D721Med (cell line): ENCODE results near the gene ABLIM1.

ENCODE experiments used
- DNase-seq: peaks from one replicate; pipeline ENCODE4 v3.0.0; 2011; ENCODE audit warnings: low spot score; ENCODE audit not compliant: insufficient read length
- FAIRE-seq: peaks from 2 replicates; lab custom pipeline; 2011; peaks lifted over from hg19 to GRCh38; lab: Jason Lieb, UNC
- TF ChIP-seq, protein P1 (sequence below): IDR thresholded peaks from 2 replicates; pipeline ENCODE4 v1.5.1; 2012; ENCODE audit warnings: mild to moderate bottlenecking, control low read depth; ENCODE audit not compliant: insufficient read depth; ENCODE audit errors: missing control alignments

Gene ABLIM1

DNA sequence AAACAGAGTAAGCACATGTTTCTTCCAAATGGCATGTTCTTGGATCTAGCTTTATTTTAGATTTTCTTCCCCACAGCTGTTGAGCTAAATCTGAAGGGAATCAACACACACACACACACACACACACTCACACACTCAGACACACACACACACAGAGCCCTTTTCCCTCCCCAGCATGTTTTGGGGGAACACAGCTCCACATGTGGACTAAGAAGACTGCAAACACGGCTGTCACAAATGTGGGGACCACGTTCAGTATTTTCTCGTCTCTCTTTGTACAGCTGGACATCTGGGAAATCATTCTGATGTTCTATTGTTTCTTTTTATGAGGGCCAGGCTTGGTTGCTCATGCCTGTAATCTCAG is 116.3 kb downstream of the ABLIM1 start:
- DNase-seq (no peak), FAIRE-seq (no peak)
- TF ChIP-seq, protein P1, sequence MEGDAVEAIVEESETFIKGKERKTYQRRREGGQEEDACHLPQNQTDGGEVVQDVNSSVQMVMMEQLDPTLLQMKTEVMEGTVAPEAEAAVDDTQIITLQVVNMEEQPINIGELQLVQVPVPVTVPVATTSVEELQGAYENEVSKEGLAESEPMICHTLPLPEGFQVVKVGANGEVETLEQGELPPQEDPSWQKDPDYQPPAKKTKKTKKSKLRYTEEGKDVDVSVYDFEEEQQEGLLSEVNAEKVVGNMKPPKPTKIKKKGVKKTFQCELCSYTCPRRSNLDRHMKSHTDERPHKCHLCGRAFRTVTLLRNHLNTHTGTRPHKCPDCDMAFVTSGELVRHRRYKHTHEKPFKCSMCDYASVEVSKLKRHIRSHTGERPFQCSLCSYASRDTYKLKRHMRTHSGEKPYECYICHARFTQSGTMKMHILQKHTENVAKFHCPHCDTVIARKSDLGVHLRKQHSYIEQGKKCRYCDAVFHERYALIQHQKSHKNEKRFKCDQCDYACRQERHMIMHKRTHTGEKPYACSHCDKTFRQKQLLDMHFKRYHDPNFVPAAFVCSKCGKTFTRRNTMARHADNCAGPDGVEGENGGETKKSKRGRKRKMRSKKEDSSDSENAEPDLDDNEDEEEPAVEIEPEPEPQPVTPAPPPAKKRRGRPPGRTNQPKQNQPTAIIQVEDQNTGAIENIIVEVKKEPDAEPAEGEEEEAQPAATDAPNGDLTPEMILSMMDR: no peak

DNA sequence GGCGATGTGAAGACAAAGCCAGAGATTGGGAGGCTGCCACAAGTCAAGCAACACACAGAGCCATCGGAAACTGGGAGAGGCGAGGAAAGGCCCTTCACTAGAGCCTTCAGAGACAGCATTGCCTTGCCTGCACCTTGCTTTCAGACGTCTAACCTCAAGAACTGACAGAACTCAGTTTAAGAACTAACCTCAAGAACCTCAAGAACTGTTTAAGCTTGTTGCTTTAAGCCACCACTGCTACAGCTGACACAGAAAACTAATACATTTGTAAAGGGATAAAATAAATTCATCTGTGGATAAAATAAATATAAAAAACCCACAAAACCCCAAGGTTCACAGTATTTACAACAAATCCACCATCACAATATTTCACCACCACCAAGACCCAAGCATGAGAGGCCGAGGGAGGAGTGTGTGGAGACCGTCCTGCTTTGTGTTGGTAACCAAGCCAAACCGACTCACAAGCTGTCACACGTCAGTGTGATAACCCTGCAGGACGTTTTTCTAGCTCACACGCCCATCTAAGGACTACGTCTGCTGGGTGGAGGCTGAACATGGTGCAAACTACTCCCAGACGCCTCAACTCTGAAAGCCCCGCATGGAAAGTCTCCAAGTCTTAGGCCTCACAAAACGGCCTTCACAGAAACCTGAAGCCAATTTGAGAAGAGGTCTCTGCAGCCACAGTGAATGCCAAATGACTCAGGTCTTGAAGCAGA is 116.8 kb downstream of the ABLIM1 start:
- DNase-seq: no peak
- no peak for FAIRE-seq
- TF ChIP-seq, protein P1: no peak

DNA sequence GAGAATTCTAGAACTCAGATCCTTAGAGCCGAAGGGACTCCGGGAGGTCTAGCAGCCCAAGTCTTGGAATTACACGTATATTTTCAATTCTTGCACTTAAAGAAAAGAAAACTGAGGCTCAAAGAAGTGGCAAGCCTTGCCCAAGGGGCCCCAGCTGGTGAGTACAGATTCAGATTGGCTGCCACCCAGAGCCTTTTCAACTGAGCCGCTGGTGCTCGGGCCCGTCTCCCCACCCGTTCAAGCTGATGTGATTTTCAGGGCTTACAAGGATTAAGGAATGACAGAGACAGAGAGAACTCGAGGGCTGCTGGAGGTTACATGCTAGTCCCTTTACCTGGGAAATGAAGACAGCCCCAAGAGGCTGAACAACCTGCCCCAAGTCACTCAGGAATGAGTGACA is 117.8 kb downstream of the ABLIM1 start:
- FAIRE-seq (no peak), DNase-seq (no peak)
- TF ChIP-seq, protein P1: no peak

DNA sequence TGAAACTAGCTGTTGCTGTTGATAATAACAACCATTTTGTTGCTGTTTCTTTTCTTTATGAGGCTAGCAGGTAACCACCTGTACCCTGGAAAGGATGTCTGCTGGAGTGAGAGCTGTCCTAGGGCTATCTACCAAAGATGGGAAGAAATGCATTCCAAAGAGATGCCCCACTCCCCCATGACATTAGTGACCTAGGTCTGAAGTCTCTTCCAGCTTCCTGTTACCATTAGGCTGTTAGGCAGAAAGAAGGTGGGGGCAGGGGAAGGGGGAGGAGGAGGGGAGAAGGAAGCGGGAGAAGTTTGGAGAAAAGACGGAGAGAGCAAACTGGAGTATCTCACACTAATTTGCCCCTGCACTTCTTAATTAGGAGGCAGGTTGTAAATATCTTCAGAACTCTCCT is 118.5 kb downstream of the ABLIM1 start:
- no peak for DNase-seq
- no peak for FAIRE-seq
- TF ChIP-seq, protein P1: no peak

DNA sequence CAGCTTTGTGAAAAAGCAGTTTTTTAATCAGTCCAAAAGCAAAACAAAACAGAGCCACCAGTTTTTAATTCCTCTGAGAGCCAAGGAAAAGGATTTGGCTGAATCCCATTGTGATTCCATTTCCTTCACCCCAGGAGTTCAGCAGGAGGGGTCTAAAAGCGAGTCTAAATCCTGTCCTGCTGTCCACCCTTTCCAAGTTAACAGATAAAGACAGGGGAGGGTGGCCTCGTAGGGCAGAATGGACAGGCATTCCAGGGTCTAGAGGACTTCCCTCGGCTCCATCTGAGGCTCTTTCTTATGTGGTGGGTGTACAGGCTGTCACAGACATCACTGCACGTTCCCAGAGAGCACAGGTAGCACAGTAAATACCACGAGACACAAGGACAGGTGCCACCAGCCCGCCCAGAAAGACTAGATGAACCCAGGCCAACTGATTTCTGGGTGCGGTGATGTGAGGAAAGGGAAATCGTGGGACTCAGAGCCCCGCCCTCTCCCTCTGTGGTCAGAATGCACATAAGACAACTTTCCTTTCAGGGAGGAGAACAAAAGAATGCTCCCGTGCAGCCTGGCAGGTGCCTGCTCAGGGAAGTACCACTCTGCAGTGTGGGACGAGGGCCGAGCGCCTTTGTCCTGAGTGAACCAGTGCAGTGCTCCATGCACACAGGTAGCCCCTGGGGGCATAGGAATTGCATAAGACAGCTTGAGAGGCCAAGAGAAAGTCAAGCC is 119.7 kb downstream of the ABLIM1 start:
- no peak for DNase-seq
- no peak for FAIRE-seq

DNA sequence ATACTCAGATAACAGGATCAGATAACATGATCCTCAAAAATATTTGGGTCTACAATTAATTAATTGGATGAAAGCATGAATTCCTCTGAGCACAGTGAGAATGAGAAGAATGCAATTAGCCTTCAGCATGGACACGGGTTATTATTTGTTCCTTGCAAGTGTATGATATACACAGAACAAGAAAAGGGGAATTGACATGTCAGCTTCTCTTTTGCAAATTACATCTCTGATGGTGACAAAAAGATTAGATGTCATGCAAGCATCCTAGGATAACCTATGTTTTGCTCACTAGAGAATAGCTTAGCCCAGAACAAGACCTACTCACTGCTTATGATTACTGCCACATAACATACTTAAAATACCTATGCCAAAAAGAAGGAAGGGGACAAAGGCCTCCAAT is 120.3 kb downstream of the ABLIM1 start:
- no peak for FAIRE-seq
- TF ChIP-seq, protein P1: no peak
- no peak for DNase-seq

More for the DNA sequence above, 119.7 kb downstream of the ABLIM1 start:
- TF ChIP-seq, protein P1: no peak

DNA sequence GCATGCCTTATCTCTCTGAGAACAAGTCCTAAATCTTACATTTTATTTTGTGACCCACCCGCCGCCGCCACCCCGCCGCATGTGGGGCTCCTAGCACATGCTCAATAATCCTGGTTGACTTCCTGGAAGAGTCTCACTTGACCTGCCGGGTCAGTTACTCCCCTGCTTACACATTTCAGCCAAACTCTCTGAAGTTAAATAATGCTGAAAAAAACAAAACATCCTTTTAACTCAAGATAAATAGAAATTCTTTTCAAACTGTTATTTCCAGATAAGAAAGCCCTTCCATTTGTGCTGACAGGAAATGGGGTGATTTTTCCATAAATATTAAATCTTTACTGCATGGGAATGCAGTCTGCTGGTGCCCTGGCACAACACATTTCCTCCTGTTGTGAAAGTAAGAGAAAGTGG is 123.5 kb downstream of the ABLIM1 start:
- TF ChIP-seq, protein P1: no peak
- FAIRE-seq: no peak

More for the DNA sequence above, 123.5 kb downstream of the ABLIM1 start:
- no peak for DNase-seq
